Activated CD4-positive, alpha-beta T cell treated with anti-CD3 and anti-CD28 coated beads, Interleukin-2, Interleukin-6, amounts not matched to agents 100 ng/mL and 50 ng/mL, durations not matched to agents 16 hours and 8 hours (primary cell): ENCODE measurements around the gene OR2T34.
"Not testable (repeated sequence)": the region's sequence is repeated elsewhere in the genome, so short reads cannot be mapped to it uniquely, and the experiment has no call there.

Experiments
- DNase-seq: peaks from one replicate; pipeline ENCODE4 v3.0.0-alpha.2; 2020

Gene OR2T34

GRCh38 chr1:248551027-248551426 lies 23.5 kb downstream of the OR2T34 start:
- not testable (repeated sequence) for DNase-seq

GRCh38 chr1:248547383-248547782 lies 27.2 kb downstream of the OR2T34 start:
- DNase-seq: not testable (repeated sequence)

- DNase-seq: not testable (repeated sequence)
These were observed 37.1 kb downstream of the OR2T34 start for GRCh38 chr1:248537449-248537848.
